Stimulated activated CD4-positive, alpha-beta T cell treated with anti-CD3 and anti-CD28 coated beads, TNF-alpha, amount 100 ng/mL, for 1 hour (primary cell): Measurements from ENCODE around the gene DENND11.
"Not testable (repeated sequence)": the region's sequence is repeated elsewhere in the genome, so short reads cannot be mapped to it uniquely, and the experiment has no call there.

ENCODE experiments used
- DNase-seq, 3 donors: peaks; one replicate each; pipeline ENCODE4 v3.0.0-alpha.2; 2020; ENCODE audit warnings: low read depth in 3 of 3, low spot score in 1 of 3

DENND11 gene

GRCh38 chr7:141709318-141709717, 7.4 kb upstream of the DENND11 start:
- DNase-seq, result no peak

DNA sequence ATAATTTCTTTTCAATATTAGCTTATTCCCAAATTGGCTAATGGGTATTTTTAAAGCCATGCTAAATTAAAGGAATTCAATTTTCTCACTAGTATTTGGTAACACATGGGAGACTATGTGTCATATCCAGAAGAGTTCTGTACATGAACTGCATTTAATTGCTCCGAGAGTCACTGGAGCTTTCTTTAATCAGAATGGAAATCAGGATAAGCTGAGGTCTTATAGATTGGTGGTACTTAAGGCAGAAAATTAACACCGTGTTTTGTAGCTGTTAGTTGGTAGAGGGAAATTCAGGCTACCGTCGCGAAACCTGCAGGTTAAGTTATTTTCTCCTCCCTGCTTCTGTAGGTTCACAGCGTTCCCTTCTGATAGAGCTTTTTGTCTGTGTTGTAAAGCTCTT, 6.4 kb upstream of the DENND11 start, which contains the start of gene WEE2:
TSS of gene WEE2 (plus strand) at position 3 of the 400 bp plus-strand sequence. CDS start 406 bp downstream, outside the sequence.
- DNase-seq, result no peak

DNA sequence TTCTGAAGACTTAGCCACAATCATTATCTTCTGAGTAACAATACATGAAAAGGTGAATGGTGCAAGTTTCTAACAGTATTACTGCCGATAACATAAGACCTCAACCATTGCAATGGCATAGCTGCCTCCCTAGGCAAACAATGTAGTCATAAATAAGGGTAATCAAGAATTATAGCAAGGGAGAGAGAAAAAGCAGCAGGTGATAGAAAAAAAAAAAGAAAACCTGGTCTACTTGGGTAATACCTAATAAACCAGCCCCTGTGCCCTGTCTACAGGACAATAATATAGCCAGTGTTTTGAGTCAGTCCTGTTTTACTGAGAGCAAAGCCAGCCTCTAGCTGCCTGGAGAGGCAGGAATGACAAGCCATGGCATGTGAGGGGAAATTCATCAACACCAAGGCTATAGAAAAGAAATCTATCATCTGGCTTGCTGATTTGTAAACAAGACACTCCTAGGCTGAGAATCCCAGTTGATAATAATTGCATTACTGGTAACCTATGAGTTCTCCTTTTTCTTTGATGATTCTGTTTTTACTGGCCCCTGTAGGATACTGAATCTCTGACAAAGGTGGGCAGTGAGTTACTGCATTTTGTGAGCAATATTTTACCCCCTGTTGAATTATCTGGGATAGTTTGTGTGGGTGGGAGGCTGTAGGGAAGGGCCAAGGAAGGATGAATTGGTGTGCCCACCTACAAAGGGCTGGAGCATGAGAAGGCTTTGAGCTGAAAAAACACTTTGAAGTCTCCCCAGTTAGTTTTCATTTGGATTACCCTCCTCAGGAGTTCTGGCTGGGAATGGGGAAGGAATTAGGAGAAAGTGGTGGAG, 4.5 kb upstream of the DENND11 start:
- DNase-seq, result no peak

DNA sequence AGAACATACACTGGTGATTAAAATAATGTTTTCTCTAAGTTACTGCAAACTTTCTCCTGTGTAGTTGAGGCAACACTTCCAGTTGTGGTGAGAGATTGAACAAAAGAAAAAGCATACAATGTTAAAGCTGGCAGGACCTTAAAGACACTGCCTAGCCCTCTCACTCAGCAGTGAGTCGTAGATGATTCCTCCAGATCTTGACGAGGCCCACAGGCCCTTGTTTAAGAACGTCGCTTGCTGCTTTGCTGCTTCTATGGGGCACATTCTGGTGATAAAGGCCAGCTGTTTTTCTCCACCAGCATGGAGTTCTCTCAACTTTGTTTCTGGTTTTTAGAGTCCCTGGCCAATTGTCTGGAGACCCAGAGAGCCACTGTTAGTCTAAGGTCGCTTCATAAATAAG, 2.8 kb upstream of the DENND11 start:
- DNase-seq, result no peak

DNA sequence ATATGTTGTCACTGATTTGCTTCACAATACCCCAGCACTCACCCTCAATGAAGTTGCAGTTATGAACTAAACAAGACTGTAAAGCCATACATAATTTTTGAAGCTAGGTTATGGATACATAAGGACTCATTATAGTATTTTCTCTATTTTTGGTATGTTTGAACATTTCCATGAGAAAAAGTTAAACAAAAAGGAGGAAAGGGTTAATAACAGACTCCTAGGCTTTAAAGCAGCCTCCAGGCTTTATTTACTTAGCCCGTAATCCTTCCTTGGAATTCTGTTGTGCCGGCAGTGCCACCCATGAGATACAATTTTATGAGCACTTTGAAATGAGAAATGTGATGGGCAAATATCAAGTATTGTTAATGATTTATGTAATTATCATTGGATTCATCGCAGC, 2.1 kb upstream of the DENND11 start:
- DNase-seq, result no peak

- no peak for DNase-seq
Observed at GRCh38 chr7:141702892-141703291, 926 bp upstream of the DENND11 start.

DNA sequence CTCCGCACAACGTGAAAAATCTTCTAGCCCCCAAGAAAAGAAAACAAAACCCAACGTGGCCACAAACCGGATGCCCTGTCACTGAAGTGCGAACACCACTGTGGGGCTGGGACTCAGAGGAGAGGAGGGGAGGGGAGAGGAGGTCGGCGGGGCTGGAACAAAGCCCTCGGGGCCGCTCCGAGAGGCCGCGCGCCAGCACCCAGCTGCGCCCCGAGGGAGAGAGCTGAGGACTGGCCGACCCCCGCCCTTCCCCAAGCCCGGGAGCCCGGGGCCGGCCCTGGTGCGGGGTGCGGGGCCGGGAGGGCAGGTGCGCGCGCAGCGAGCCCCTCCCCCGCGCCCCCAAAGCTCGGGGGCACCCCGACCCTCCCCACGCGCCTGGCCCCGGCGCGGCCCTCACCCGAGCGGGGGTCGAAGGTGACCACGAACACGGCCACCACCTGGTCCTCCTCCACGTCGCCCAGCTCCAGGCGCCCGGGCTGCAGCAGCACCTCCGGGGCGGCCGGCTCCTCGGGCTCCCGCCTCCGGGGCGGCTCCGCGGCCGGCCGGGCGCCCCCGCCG, 398 bp downstream of the DENND11 start:
- DNase-seq, result peak; percentile 29 to 43 (median 38)

GRCh38 chr7:141700848-141701371, 1.1 kb downstream of the DENND11 start:
- DNase-seq, result no peak

DNA sequence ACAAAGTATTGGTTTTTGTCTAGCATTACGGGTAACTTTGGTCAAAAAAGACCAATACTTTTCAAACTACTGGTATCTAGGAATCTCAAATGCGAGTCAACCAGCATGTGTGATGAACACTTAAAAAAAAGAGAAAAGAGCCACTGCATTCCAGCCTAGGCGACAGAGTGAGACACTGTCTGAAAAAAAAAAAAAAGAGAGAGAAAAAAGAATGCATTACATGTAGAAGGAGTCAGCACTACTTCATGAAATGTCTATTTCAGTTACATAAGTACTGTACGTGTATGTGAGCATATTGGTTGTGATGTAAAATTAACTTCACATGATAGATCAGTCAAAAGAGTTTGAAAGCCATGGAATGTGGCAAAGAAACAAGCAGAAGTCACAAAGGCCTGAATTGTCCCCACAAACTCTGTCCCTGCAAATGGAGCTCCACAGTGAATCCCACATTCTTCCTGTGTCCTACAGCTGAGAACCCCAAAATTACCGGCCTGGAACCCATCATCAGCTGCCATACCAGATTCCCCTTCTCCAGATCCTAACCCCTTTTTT, 1.6 kb downstream of the DENND11 start:
- DNase-seq, result no peak

- DNase-seq, result no peak
Observed at GRCh38 chr7:141699860-141700259, 2.1 kb downstream of the DENND11 start.

- DNase-seq, result no peak
Observed at GRCh38 chr7:141698247-141699015, 3.5 kb downstream of the DENND11 start.

DNA sequence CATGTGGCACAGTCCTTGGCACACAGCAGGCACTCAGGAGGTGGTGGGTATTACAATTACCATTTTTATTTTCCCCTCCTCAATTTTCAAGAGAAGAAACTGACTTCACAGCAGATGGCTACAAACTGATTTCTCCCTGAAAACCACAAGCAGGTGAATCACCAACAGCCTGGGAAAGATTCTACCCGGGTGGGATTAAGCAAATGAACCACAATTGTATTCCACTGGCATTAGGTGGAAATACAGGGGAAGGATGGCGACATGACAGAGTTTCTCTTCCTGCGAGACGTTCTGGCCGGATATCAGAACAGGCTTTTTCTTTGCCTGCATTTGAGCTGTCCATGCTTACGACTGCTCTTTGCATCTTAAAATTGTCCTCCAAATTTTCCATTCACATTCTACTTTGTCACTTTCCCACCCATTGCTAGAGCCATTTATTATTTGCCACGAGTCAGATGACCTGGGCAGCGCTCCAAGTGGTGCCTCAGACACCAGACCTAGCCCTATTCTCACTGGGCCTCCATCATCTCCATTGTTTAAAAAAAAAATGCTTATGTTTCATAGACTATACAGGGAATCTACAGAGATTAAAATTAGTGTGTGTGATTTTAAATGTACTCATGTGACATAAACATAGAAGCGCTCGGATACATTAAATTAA, 4.6 kb downstream of the DENND11 start:
- no peak for DNase-seq

- DNase-seq, result no peak
Observed at GRCh38 chr7:141696348-141696747, 5.6 kb downstream of the DENND11 start.

DNA sequence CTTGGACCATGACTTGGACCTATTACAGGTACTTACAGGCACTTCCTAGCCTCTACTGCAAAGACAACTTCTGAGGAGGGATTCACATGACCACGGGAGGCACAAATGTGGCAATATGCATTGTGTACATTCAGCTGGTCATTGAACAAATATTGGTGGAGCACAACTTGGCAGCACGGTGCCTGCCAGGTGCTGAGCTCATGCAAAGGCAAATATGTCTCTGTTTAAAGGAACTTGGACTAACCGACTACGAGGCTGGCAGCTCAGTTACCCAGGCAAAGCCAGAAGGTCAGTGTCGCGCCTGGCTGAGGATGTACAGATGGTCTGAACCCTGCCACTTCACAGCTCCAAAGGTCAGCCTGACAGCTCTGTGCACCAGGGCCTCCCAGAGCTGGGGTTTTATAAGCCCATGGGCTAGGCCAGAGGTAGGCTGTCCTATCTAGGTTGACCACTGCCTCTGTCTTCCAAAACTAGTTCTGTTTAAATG, 6.1 kb downstream of the DENND11 start:
- DNase-seq, result no peak

DNA sequence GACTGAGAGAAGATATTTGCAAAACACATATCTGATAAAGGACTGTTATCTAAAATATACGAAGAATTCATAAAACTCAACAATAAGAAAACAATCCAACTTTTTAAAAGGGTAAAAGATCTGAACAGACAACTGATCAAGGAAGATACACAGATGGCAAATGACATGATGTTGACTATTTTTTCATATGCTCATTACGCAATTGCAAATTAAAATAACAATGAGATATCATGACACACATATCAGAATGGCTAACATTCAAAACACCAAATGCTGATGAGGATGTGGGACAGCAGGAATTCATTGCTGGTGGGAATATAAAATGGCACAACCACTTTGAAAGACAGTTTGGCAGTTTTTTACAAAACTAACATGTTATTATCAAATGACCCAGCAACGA, 8.9 kb downstream of the DENND11 start:
- DNase-seq, result no peak

DNA sequence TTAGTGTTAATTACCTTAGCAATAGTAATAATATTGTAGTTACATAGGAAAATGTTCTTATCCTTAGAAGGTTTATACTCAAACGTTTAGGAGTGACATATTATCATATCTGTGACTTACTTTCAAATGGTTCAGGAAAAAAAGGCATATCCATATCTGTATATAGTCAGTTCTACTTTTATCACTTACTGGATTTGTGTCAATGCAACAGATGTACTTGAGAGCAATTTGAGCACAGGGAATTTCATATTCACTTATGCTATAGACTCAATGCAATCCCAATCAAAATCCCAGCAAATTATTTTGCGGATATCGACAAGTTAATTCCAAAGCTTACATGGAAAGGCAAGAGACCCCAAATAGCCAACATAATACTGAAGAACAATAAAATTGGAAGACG, 10.0 kb downstream of the DENND11 start:
- DNase-seq, result no peak

GRCh38 chr7:141691540-141691939, 10.4 kb downstream of the DENND11 start:
- DNase-seq, result no peak

DNA sequence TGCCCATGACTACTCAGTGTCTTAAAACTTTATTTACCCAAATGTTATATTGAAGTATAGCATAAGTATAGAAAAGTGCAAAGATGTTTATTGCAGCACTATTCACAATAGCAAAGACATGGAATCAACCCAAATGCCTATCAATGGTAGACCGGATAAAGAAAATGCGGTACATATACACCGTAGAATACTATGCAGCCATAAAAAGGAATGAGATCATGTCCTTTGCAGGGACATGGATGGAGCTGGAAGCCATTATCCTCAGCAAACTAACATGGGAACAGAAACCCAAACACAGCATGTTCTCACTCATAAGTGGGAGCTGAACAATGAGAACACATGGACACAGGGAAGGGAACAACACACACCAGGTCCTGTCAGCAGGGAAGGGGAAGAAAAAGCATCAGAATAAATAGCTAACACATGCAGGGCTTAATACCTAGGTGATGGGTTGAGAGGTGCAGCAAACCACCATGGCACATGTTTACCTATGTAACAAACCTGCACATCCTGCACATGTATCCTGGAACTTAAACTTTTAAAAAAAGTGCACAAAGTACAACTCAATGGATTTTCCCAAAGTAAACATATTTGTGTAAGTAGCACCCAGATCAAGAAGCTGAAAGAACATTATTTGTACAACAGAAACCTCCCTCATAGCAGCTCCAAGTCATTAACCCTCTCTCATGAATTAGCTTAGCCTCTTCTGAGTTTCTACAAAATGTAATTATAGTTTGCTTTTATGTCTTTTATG, 12.7 kb downstream of the DENND11 start:
- DNase-seq, result not testable (repeated sequence)

- no peak for DNase-seq
Observed at GRCh38 chr7:141688043-141688442, 13.9 kb downstream of the DENND11 start.

- no peak for DNase-seq
Observed at GRCh38 chr7:141686670-141687069, 15.3 kb downstream of the DENND11 start.
